ENCODE measurements around the gene CCDC9. TPM values are rescaled to one million over a fixed set of nuclear protein-coding genes. Genes with fewer than 3 reads are reported as not detected.

Gene CCDC9
- 10 to 100 TPM; 37.8 to 39.6 TPM for total RNA-seq

DNA sequence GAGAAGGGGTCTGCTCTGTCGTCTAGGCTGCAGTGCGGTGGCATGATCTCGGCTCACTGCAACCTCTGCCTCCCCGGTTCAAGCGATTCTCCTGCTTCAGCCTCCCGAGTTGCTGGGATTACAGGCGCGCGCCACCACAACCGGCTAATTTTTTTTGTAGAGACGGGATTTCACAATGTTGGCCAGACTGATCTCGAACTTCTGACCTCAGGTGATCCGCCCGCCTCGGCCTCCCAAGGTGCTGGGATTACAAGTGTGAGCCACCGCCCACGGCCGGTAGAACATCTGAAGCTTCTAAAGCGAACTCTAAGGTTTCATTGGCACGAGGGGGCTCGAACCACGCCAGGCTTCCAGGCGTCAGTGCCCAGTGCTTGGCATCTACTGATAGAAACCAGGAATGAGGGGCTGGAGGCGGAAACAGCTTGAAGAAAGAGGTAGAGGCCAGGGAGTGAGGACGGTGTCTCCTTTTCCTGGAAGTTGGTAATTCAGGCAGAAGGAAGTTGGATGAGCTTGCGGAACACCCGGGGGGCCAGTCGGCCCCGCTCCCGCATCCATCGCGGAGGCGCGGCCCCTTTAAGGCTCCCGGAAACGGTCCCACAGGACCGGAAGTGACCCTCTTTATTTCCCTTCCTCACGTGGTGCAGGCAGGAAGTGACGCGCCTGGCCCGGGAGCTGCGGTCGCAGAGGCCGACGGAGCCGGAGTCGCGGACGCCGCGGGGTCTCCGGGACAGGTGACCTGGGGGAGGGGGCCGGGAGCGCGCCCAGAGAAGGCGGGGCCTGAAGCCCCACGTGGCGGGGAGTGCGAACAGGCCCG lies at the start of gene CCDC9:
TSS of gene CCDC9 (plus strand) at position 647 of the 814 bp plus-strand sequence. CDS start 1,876 bp downstream, outside the sequence.
- POLR2A ChIA-PET, result interaction anchor here (0.5 to 2.8 kb wide), 21 partner anchors 12 to 1529 kb away, joined by 3 to 63 read pairs (median 5); partner anchors contain the start of genes DHX34, INAFM1, SAE1 and ZC3H4
- ATAC-seq (ENCODE audit: low read depth) (peak; percentile 52), DNase-seq (peak; percentile 96)
- H3K9me3 Mint-ChIP-seq, result no peaks in the 10 kb centered on the region
- no peaks in the 10 kb centered on the region for H3K27me3 Mint-ChIP-seq
- peak within 1 kb of the TSS; percentile 96 for H3K27ac Mint-ChIP-seq
- H3K4me3 Mint-ChIP-seq, result peak within 1 kb of the TSS; percentile 97
- H3K36me3 Mint-ChIP-seq, result peaks cover 19% of the 10 kb centered on the region
- H3K4me1 Mint-ChIP-seq, result peaks cover 29% of the 10 kb centered on the region

DNA sequence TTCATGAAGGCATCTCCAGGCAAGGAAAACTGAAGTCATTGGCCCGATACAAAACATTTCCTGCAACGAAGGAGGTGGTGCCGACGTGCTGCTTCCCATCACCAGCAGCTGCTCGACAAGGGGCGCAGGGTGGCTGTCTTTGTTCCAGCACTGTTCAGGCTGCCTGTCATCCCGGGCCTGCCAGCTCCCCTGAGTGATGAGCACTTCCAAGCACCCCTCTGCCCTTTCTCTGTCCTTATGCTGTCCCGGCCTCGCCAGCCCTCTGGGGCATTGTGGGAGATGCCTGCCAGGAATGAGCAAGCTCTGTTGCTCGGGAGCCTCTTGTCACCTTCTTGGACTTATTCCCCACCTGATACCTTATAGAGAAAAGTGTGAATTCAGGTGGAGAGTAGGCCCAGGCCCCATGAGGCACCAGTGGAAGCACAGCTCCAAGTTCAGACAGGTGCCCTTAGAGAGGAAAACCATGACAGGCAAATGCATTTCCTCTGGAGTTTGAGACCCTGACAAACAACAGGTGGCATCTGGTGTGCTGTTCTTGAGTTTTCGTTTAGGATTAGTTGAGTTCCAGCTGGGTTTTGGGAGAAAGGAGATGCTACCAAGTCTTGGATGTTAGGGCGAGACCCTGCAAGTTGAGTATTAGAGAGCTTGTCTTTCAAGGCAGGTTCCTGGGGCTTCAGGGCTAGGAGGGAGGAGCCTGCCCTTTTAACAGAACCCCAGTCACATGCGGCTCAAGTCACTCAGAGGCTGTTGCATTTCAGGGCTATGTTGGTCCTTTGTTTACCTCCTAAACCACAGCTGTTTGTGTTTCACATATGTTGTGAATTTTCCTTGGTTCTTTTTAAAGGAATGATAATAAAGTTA lies 46.8 kb upstream of the CCDC9 start:
- no peak overlapping the region for H3K4me3 Mint-ChIP-seq
- H3K27me3 Mint-ChIP-seq, result no peaks in the 10 kb centered on the region
- no peaks in the 10 kb centered on the region for H3K9me3 Mint-ChIP-seq
- H3K27ac Mint-ChIP-seq, result peak overlapping the region; percentile 96
- peaks cover 13% of the 10 kb centered on the region for H3K4me1 Mint-ChIP-seq
- DNase-seq (no peak), ATAC-seq (ENCODE audit: low read depth) (no peak)
- POLR2A ChIA-PET, result interaction anchor here (0.6 to 3.5 kb wide), 6 partner anchors 9 to 55 kb away, joined by 3 to 84 read pairs (median 5); no protein-coding TSS in a partner anchor
- H3K36me3 Mint-ChIP-seq, result peaks cover 23% of the 10 kb centered on the region

GRCh38 chr19:47210180-47210490 lies 46.2 kb upstream of the CCDC9 start:
- no peak for DNase-seq
- POLR2A ChIA-PET, result interaction anchor here (0.6 to 4.3 kb wide), 9 partner anchors 9 to 64 kb away, joined by 3 to 84 read pairs (median 6); partner anchors contain the start of gene INAFM1
- peak overlapping the region; percentile 96 for H3K27ac Mint-ChIP-seq
- H3K9me3 Mint-ChIP-seq, result no peaks in the 10 kb centered on the region
- no peak overlapping the region for H3K4me3 Mint-ChIP-seq
- no peak for ATAC-seq (ENCODE audit: low read depth)
- H3K27me3 Mint-ChIP-seq, result no peaks in the 10 kb centered on the region
- peaks cover 17% of the 10 kb centered on the region for H3K36me3 Mint-ChIP-seq
- H3K4me1 Mint-ChIP-seq, result peaks cover 13% of the 10 kb centered on the region

DNA sequence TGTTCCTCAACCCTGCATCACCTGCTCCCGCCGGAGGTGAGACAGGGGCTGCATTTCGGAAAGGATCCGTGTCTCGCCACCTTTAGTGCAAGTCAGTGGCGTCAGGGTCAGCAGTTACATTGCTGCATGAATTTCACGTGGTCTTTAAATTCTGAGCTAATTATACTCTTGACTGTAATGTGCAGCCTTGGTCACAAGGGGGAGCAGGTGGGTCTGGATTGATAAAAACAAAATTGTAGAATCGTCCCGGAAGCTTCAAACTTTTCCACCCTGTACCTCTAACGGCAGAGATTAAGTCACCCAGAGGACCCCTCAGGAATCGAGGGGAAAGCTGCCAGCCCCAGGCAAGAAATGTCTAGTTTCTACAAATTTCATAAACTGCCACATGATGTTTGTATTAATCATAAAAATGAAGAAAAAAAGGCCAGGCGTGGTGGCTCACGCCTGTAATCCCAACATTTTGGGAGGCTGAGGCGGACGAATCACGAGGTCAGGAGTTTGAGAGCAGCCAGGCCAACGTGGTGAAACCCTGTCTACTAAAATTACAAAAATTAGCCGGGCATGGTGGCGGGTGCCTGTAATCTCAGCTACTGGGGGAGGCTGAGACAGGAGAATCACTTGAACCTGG lies 45.5 kb upstream of the CCDC9 start:
- ATAC-seq (ENCODE audit: low read depth) (peak; percentile 77), DNase-seq (peak; percentile 66)
- Mint-ChIP-seq H3K27ac (peak overlapping the region; percentile 96), H3K9me3 (no peaks in the 10 kb centered on the region), H3K4me3 (peak overlapping the region; percentile 21), H3K4me1 (peaks cover 10% of the 10 kb centered on the region), H3K36me3 (peaks cover 14% of the 10 kb centered on the region), H3K27me3 (no peaks in the 10 kb centered on the region)
- POLR2A ChIA-PET, result interaction anchor here (0.6 to 4.3 kb wide), 10 partner anchors 16 to 65 kb away, joined by 3 to 84 read pairs (median 4); partner anchors contain the start of gene INAFM1

GRCh38 chr19:47215581-47215980 lies 40.7 kb upstream of the CCDC9 start:
- ATAC-seq (ENCODE audit: low read depth), result no peak
- DNase-seq, result no peak
- Mint-ChIP-seq H3K36me3 (peaks cover 8% of the 10 kb centered on the region), H3K27ac (no peak overlapping the region), H3K27me3 (no peaks in the 10 kb centered on the region), H3K4me3 (no peak overlapping the region), H3K4me1 (peaks cover 8% of the 10 kb centered on the region), H3K9me3 (no peaks in the 10 kb centered on the region)
- POLR2A ChIA-PET, result interaction anchor here (0.7 to 4.1 kb wide), 3 partner anchors 11 to 59 kb away, joined by 3 to 18 read pairs (median 6); no protein-coding TSS in a partner anchor

- H3K36me3 Mint-ChIP-seq, result peaks cover 14% of the 10 kb centered on the region
- H3K4me3 Mint-ChIP-seq, result no peak overlapping the region
- DNase-seq (no peak), ATAC-seq (ENCODE audit: low read depth) (no peak)
- no peaks in the 10 kb centered on the region for H3K27me3 Mint-ChIP-seq
- H3K9me3 Mint-ChIP-seq, result no peaks in the 10 kb centered on the region
- POLR2A ChIA-PET, result interaction anchor here (0.6 kb wide), 2 partner anchors 12 to 21 kb away, joined by 3 to 5 read pairs; no protein-coding TSS in a partner anchor
- H3K4me1 Mint-ChIP-seq, result peaks cover 5% of the 10 kb centered on the region
- peak overlapping the region; percentile 48 for H3K27ac Mint-ChIP-seq
These were observed 35.1 kb upstream of the CCDC9 start for GRCh38 chr19:47221080-47221841.

DNA sequence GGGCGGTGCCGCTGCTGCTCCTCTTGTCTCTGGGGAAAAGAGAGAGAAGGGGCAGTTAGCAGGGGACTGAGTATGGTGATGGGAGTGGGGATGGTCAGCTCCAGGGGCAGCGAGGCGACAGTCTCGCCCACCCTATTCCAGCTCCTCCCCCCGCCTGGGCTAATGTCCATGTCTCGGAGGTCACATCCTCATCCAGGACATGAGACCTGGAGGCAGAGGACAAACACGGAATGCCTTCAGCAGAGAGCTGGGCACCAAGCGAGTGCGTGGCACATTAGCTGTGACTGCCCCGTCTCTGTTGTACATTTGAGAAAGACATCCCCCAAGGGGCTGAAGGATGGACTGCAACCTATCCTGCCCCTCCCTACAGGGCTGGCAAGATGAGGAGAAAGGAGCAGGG lies 34.4 kb upstream of the CCDC9 start:
- Mint-ChIP-seq H3K4me1 (peaks cover 5% of the 10 kb centered on the region), H3K36me3 (peaks cover 14% of the 10 kb centered on the region), H3K27ac (no peak overlapping the region), H3K27me3 (no peaks in the 10 kb centered on the region), H3K9me3 (no peaks in the 10 kb centered on the region), H3K4me3 (no peak overlapping the region)
- DNase-seq, result no peak
- ATAC-seq (ENCODE audit: low read depth), result no peak
- POLR2A ChIA-PET, result interaction anchor here (0.6 kb wide), 1 partner anchor 22 kb away, joined by 3 read pairs; no protein-coding TSS in a partner anchor

GRCh38 chr19:47225746-47226425 lies 30.4 kb upstream of the CCDC9 start:
- Mint-ChIP-seq H3K4me3 (peak overlapping the region; percentile 45), H3K4me1 (peaks cover 7% of the 10 kb centered on the region), H3K27ac (peak overlapping the region; percentile 69), H3K36me3 (peaks cover 13% of the 10 kb centered on the region), H3K27me3 (no peaks in the 10 kb centered on the region), H3K9me3 (no peaks in the 10 kb centered on the region)
- POLR2A ChIA-PET, result interaction anchor here (0.6 to 3.7 kb wide), 26 partner anchors 9 to 203 kb away, joined by 3 to 99 read pairs (median 6); partner anchors contain the start of genes CCDC9, DHX34, INAFM1 and ZC3H4
- DNase-seq (peak; percentile 94), ATAC-seq (ENCODE audit: low read depth) (peak; percentile 69)

DNA sequence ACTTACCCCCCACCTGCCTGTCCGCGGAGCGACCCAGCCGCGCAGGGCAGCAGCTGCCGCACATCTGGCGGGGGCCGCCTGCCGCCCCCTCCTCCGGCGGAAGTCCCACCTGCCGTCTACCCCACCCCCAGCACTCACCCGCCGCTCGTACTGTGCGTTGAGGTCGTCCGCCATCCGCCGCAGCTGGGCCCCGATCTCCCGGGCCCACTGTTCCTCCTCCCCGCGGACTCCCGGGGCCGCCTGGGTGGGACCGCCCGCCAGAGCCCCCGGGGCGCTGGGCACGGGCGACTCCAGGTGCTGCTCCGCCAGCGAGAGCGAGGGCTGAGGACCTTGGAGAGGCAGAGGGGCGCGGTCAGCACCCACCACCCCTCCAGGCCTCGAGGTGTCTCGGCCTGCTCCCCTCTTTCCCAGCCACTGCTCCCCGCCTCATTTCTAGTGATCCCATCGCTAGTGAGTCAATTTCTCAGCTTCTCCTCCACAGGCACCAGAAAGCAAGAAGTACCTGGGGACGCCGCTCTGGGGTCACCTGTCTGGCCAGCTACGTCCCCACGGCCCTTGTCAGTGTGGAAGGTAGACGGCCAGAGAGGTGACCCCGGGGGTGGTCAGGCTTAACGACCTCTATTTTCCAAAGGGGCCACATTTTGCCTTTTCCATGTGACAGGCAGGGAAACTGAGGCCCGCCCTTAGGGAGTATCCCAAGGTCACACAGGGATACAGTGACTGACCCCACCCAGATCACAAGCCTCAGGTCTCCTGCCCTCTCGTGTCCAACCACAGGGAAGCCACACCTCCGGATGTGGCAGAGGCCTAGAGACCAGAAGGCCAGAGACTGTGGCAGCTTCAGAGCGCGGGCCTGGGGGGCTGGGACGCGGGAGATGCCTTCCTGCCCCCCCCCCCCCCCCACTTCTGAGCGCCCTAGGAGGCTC lies 29.6 kb upstream of the CCDC9 start:
- ATAC-seq (ENCODE audit: low read depth), result peak; percentile 12
- H3K9me3 Mint-ChIP-seq, result no peaks in the 10 kb centered on the region
- H3K4me3 Mint-ChIP-seq, result peak overlapping the region; percentile 84

GRCh38 chr19:47227352-47228167 lies 28.8 kb upstream of the CCDC9 start:
- H3K27me3 Mint-ChIP-seq, result no peaks in the 10 kb centered on the region
- no peaks in the 10 kb centered on the region for H3K9me3 Mint-ChIP-seq
- ATAC-seq (ENCODE audit: low read depth) (no peak), DNase-seq (peak; percentile 71)
- peak overlapping the region; percentile 89 for H3K27ac Mint-ChIP-seq
- H3K4me1 Mint-ChIP-seq, result peaks cover 18% of the 10 kb centered on the region
- POLR2A ChIA-PET, result interaction anchor here (0.8 to 3.7 kb wide), 12 partner anchors 11 to 115 kb away, joined by 3 to 99 read pairs (median 22); partner anchors contain the start of genes CCDC9, INAFM1 and ZC3H4
- peak overlapping the region; percentile 84 for H3K4me3 Mint-ChIP-seq
- H3K36me3 Mint-ChIP-seq, result peaks cover 9% of the 10 kb centered on the region

More for the DNA sequence above, 29.6 kb upstream of the CCDC9 start:
- POLR2A ChIA-PET, result interaction anchor here (0.6 to 3.7 kb wide), 23 partner anchors 9 to 179 kb away, joined by 3 to 99 read pairs (median 6); partner anchors contain the start of genes CCDC9, INAFM1 and ZC3H4
- peak; percentile 82 for DNase-seq
- Mint-ChIP-seq H3K4me1 (peaks cover 12% of the 10 kb centered on the region), H3K36me3 (peaks cover 12% of the 10 kb centered on the region), H3K27ac (peak overlapping the region; percentile 89), H3K27me3 (no peaks in the 10 kb centered on the region)
